Neutrophil (primary cell): ENCODE measurements around the gene S100PBP.

Source experiments
- H3K27ac ChIP-seq: fragments of 200-600 bp; sonication (generic); 2 replicates; pipeline ENCODE4 v1.5.1; 2016; ENCODE audit warnings: mild to moderate bottlenecking, moderate library complexity
- H3K27me3 ChIP-seq: fragments of 200-600 bp; sonication (generic); 2 replicates; pipeline ENCODE4 v1.6.0; 2016; ENCODE audit warnings: mild to moderate bottlenecking
- H3K36me3 ChIP-seq: fragments of 200-600 bp; sonication (generic); 2 replicates; pipeline ENCODE4 v1.5.1; 2017
- H3K4me1 ChIP-seq, 2 experiments: fragments of 200-600 bp in 1 of 2; sonication (generic) in 1 of 2; 1 replicate in 1 of 2; 2 replicates in 1 of 2; pipeline versions ENCODE4 v1.5.1 to v1.6.1; 2013 to 2016; ENCODE audit warnings: low read depth in 1 of 2, low read length in 1 of 2, mild to moderate bottlenecking in 1 of 2, moderate library complexity in 1 of 2; ENCODE audit not compliant: control insufficient read depth in 1 of 2, insufficient read depth in 1 of 2
- H3K4me3 ChIP-seq, 2 experiments: fragments of 200-600 bp in 1 of 2; sonication (generic) in 1 of 2; 1 replicate in 1 of 2; 2 replicates in 1 of 2; pipeline ENCODE4 v1.5.1; 2013 to 2016; ENCODE audit warnings: low read depth in 1 of 2, low read length in 1 of 2, mild to moderate bottlenecking in 1 of 2, moderate library complexity in 1 of 2
- H3K9me3 ChIP-seq: fragments of 200-600 bp; sonication (generic); 2 replicates; pipeline ENCODE4 v1.5.1; 2016
- TF ChIP-seq, protein P1 (sequence below): fragments of 200-600 bp; sonication (generic); IDR thresholded peaks from 2 replicates; pipeline ENCODE4 v1.5.1; 2016; ENCODE audit warnings: antibody characterized with exemption

S100PBP gene

DNA sequence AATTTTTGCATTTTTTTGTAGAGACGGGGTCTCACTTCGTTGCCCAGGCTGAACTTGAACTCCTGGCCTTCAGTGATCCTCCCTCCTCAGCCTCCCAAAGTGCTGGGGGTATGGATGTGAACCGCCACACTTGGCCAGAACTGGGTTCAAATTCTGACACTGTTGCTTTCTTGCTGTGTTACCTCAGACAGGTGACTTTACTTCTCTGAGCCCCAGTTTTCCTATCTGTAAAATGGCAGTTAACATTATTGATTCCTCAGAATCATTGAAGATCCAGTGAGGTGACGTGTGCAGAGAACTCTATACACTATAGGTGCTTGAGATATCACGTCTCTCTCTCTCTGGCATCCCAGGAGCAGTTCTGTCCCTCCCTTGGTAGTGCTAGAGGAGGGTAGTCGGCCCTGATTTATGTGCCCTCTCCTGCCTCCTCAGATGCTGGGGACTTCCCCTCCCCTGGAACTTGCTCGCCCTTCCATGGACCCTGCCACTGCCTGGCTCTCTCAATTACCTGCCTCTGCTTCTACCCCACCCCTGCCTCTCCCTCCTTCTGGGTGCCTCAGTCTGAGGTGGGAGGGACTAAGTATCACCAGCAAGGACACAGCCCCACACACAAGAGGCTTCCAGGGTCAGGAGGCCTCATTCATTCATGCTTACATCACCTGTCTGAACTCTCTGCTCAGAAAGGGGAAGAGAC lies 66.0 kb downstream of the S100PBP start:
- H3K4me3 ChIP-seq = no peak overlapping the region
- H3K4me1 ChIP-seq = no peaks in the 10 kb centered on the region
- H3K9me3 ChIP-seq = no peaks in the 10 kb centered on the region
- H3K27ac ChIP-seq = no peak overlapping the region
- no peaks in the 10 kb centered on the region for H3K36me3 ChIP-seq
- peaks cover 92% of the 10 kb centered on the region for H3K27me3 ChIP-seq
- TF ChIP-seq, protein P1, sequence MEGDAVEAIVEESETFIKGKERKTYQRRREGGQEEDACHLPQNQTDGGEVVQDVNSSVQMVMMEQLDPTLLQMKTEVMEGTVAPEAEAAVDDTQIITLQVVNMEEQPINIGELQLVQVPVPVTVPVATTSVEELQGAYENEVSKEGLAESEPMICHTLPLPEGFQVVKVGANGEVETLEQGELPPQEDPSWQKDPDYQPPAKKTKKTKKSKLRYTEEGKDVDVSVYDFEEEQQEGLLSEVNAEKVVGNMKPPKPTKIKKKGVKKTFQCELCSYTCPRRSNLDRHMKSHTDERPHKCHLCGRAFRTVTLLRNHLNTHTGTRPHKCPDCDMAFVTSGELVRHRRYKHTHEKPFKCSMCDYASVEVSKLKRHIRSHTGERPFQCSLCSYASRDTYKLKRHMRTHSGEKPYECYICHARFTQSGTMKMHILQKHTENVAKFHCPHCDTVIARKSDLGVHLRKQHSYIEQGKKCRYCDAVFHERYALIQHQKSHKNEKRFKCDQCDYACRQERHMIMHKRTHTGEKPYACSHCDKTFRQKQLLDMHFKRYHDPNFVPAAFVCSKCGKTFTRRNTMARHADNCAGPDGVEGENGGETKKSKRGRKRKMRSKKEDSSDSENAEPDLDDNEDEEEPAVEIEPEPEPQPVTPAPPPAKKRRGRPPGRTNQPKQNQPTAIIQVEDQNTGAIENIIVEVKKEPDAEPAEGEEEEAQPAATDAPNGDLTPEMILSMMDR = no peak

DNA sequence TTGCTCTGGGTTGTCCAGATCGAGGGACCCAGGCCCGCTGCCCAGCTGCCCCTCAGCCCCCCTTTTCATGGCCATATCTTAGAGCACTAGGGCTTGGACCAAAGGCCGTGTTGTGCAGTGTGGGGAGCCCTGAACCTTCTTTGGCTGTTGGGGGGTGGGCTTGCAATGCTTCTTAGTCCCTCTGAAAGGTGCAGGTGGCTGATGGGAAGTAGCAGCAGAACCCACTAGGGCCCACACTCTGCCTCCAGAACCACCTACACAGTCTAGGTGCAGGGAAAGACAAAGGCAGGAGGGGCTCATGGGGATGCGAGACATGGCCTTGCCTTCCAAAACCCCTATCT lies 66.5 kb downstream of the S100PBP start:
- Histone ChIP-seq H3K27me3 (peaks cover 93% of the 10 kb centered on the region), H3K36me3 (no peaks in the 10 kb centered on the region)
- TF ChIP-seq, protein P1 = no peak

DNA sequence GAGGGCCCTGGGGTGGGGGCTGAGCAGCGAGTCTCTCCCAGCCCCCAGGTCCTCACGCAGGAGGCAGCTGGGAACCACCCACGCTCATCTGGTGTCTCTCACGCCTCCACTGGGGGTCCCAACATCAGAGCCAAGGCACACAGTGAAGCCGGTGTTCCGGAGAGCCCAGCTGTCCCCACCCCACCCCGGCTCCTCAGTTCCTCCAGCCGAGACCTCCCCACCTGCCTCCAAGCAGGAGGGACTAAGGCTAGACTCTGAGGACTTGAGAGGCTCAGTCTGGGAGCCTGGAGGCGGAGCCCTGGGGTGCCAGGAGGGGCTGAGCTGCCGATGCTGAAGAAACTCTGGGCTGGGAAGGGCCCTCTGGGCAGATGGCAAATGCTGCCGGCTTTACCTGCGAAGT lies 67.3 kb downstream of the S100PBP start:
- no peaks in the 10 kb centered on the region for H3K9me3 ChIP-seq
- H3K36me3 ChIP-seq = no peaks in the 10 kb centered on the region
- H3K4me1 ChIP-seq = no peaks in the 10 kb centered on the region
- peaks cover 97% of the 10 kb centered on the region for H3K27me3 ChIP-seq
- TF ChIP-seq, protein P1 = no peak
- H3K4me3 ChIP-seq = no peak overlapping the region
- H3K27ac ChIP-seq = no peak overlapping the region

More for the DNA sequence above, 66.5 kb downstream of the S100PBP start:
- H3K4me1 ChIP-seq = no peaks in the 10 kb centered on the region
- no peak overlapping the region for H3K4me3 ChIP-seq
- H3K27ac ChIP-seq = no peak overlapping the region
- no peaks in the 10 kb centered on the region for H3K9me3 ChIP-seq

DNA sequence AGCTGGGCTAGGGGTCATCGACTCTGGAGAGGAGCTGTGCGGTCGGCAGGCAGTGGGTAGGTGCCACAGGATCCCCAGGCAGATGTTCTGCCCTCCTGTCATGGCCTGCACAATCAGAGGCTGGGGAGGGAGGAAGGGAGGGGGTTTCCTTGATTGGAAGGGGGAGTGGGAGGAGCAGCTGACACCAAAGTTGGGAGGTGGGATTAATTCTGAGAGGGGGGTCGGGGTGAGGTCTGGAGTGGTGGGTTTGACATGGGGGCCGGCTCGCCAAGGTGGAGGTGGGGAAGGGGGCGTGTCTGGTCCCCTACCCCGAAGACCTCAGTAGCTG lies 68.2 kb downstream of the S100PBP start:
- TF ChIP-seq, protein P1 = no peak
- Histone ChIP-seq H3K4me1 (no peaks in the 10 kb centered on the region), H3K27ac (no peak overlapping the region), H3K4me3 (no peak overlapping the region), H3K9me3 (no peaks in the 10 kb centered on the region), H3K27me3 (peaks cover 100% of the 10 kb centered on the region), H3K36me3 (no peaks in the 10 kb centered on the region)

DNA sequence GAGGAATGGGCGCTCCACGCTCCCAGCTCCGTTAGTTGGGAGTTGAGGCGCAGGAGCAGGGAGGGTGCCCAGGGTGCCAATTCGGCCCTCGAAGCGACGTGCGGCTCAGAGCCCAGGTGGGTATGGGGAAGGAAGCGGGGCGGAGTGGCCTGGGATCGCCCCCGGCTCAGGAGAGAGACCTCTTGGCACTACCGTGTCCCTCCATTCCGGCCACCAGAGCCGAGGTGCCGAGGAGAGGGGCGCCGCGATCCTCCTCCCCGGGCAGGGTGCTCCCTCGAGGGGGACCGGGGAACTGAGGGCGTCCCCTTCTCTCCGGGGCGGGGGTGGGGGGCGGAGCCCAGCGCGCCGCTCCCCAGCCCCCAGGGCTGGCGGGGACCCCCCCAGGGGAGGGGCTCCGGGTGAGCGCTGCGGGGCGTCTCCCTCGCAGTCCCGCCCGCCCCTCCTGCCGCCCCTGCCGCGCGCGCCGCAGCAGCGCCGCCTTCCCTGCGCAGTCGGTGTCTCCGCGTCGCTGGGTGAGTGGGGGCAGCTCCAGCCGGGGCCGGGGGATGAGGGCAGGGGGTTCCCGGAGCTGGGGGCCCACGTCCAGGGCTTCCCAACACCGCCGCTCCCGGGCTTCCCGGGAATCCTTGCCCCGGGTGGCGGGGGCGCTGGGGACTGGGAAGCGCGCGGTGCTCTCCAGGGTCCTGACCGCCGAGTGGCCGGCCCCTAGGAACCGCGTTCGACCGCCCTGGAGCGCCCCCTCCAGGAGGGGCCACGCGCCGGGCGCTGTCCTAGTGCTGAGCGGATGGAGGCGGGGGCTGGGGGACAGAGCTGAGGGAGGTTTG lies 68.8 kb downstream of the S100PBP start, which contains the start of gene HPCA:
Gene HPCA (plus strand): TSS at position 488 of the 824 bp plus-strand sequence. CDS start 2,408 bp downstream, outside the sequence.
- no peak within 1 kb of the TSS for H3K4me3 ChIP-seq
- peaks cover 100% of the 10 kb centered on the region for H3K27me3 ChIP-seq
- H3K36me3 ChIP-seq = no peaks in the 10 kb centered on the region
- no peaks in the 10 kb centered on the region for H3K9me3 ChIP-seq
- TF ChIP-seq, protein P1 = no peak
- H3K4me1 ChIP-seq = no peaks in the 10 kb centered on the region
- H3K27ac ChIP-seq = no peak within 1 kb of the TSS
